Measurements from ENCODE around the gene TPSD1. TPM values are rescaled to one million over a fixed set of nuclear protein-coding genes. Genes with fewer than 3 reads are reported as not detected.

The TPSD1 gene
- total and polyA plus RNA-seq, 2 donors (not counting 1 experiment from before 2014, with no cell fraction given), result not detected

GRCh38 chr16:1260101-1260680 lies 4.3 kb downstream of the TPSD1 start:
- WGBS (ENCODE audit: insufficient coverage), result 76% methylated on average over 35 of the region's 36 CpGs
- H3K27ac Mint-ChIP-seq, result no peak overlapping the region

More at GRCh38 chr16:1260101-1260680, 4.3 kb downstream of the TPSD1 start:
- TF ChIP-seq CTCF (IDR thresholded peaks at IDR 0.05) (no peak), EZH2 (IDR thresholded peaks at IDR 0.05; ENCODE audit: borderline replicate concordance, insufficient read depth, low read depth, low read length, poor library complexity, severe bottlenecking) (no peak)
- DNase-seq (no peak), ATAC-seq (ENCODE audit: low read depth) (no peak)
- Mint-ChIP-seq H3K27me3 (peaks cover 21% of the 10 kb centered on the region), H3K4me3 (no peak overlapping the region), H3K9me3 (ENCODE audit: insufficient read depth) (peaks cover 5% of the 10 kb centered on the region), H3K4me1 (peaks cover 4% of the 10 kb centered on the region)
- H3K79me2 ChIP-seq (ENCODE audit: control insufficient read depth, insufficient read depth, low read length), result no peaks in the 10 kb centered on the region
- H3K4me1 ChIP-seq (ENCODE audit: control insufficient read depth in 2 of 2, insufficient read depth in 2 of 2, low read length in 2 of 2), result peaks cover 6 to 8% of the 10 kb centered on the region in 2 donors
- ChIA-PET POLR2A (no interaction called here), CTCF (no interaction called here)
- no peaks in the 10 kb centered on the region for H3K36me3 ChIP-seq (replicated peaks in 1 of 2; ENCODE audit: control extremely low read depth in 1 of 2, control insufficient read depth in 1 of 2, extremely low read depth in 1 of 2, insufficient read depth in 2 of 2, low read length in 1 of 2)
- H3K27me3 ChIP-seq (replicated peaks in 1 of 4; ENCODE audit: control extremely low read depth in 1 of 4, control insufficient read depth in 3 of 4, insufficient read depth in 4 of 4, low read length in 3 of 4), result peaks cover 0 to 62% (median 12%) of the 10 kb centered on the region in 4 experiments
- no peak overlapping the region for H3K9ac ChIP-seq (ENCODE audit: low read length)
- H3K4me2 ChIP-seq (replicated peaks; ENCODE audit: low read depth, low read length, poor library complexity, severe bottlenecking), result no peak overlapping the region
- H4K20me1 ChIP-seq (ENCODE audit: control insufficient read depth, insufficient read depth, low read length, poor library complexity, severe bottlenecking), result no peaks in the 10 kb centered on the region
- no peak overlapping the region for H2AFZ ChIP-seq (ENCODE audit: insufficient read depth, low read depth, low read length, poor library complexity, severe bottlenecking)
- intact Hi-C loops (cut with micrococcal nuclease), result no loop called here
- peaks cover 0 to 7% (median 0%) of the 10 kb centered on the region in 3 donors for H3K9me3 ChIP-seq (ENCODE audit: control extremely low read depth in 1 of 3, control insufficient read depth in 2 of 3, insufficient read depth in 1 of 3, low read length in 2 of 3)
- no peak overlapping the region for H3K27ac ChIP-seq (ENCODE audit: low read length in 2 of 2)
- no peak overlapping the region for H3K4me3 ChIP-seq (ENCODE audit: control extremely low read depth in 1 of 5, extremely low read depth in 1 of 5, insufficient read depth in 1 of 5, low read depth in 2 of 5, low read length in 4 of 5)
